GM21786 (cell line): Measurements from ENCODE around the gene PRKRA.
"Not testable (repeated sequence)": the region's sequence is repeated elsewhere in the genome, so short reads cannot be mapped to it uniquely, and the experiment has no call there.

ENCODE experiments used
- ATAC-seq: cut with Tn5 transposase; IDR thresholded peaks from one replicate; pipeline ENCODE4 v1.9.1; 2021; ENCODE audit not compliant: unreplicated experiment

PRKRA gene

GRCh38 chr2:178450774-178451525 lies at the start of gene PRKRA, which contains the start of gene PJVK:
TSS of gene PRKRA (minus strand) at chr2:178451175. CDS start at chr2:178451030, 145 bp downstream.
TSS of gene PJVK (plus strand) at chr2:178451378. CDS start at chr2:178453410, 2,032 bp downstream.
- peak; percentile 77 for ATAC-seq

GRCh38 chr2:178499640-178500039 lies 48.7 kb upstream of the PRKRA start:
- ATAC-seq: no peak

- no peak for ATAC-seq
Observed at GRCh38 chr2:178498137-178498536, 47.2 kb upstream of the PRKRA start.

GRCh38 chr2:178496049-178496448 lies 45.1 kb upstream of the PRKRA start:
- ATAC-seq: no peak

- no peak for ATAC-seq
Observed at GRCh38 chr2:178491612-178492011, 40.6 kb upstream of the PRKRA start.

GRCh38 chr2:178485356-178485755 lies 34.4 kb upstream of the PRKRA start:
- no peak for ATAC-seq

GRCh38 chr2:178484245-178485041 lies 33.5 kb upstream of the PRKRA start:
- no peak for ATAC-seq

GRCh38 chr2:178482437-178482836 lies 31.5 kb upstream of the PRKRA start:
- peak; percentile 36 for ATAC-seq

GRCh38 chr2:178480227-178481181 lies 29.5 kb upstream of the PRKRA start, which contains the start of gene PLEKHA3:
TSS of gene PLEKHA3 (plus strand) at chr2:178480457. CDS start at chr2:178480870, 413 bp downstream.
- ATAC-seq: peak; percentile 62

GRCh38 chr2:178479758-178480226 lies 28.8 kb upstream of the PRKRA start:
- no peak for ATAC-seq

- no peak for ATAC-seq
Observed at GRCh38 chr2:178479275-178479616, 28.3 kb upstream of the PRKRA start.

- ATAC-seq: peak; percentile 34
Observed at GRCh38 chr2:178478439-178479274, 27.7 kb upstream of the PRKRA start, which contains the start of gene FKBP7. TSS of gene FKBP7 (minus strand) at chr2:178478600. CDS start at chr2:178478499, 101 bp downstream.

GRCh38 chr2:178478130-178478438 lies 27.1 kb upstream of the PRKRA start:
- ATAC-seq: peak; percentile 2

- no peak for ATAC-seq
Observed at GRCh38 chr2:178477443-178478129, 26.6 kb upstream of the PRKRA start.

- no peak for ATAC-seq
Observed at GRCh38 chr2:178476477-178476876, 25.5 kb upstream of the PRKRA start.

- no peak for ATAC-seq
Observed at GRCh38 chr2:178474560-178474959, 23.6 kb upstream of the PRKRA start.

- ATAC-seq: no peak
Observed at GRCh38 chr2:178473931-178474330, 23.0 kb upstream of the PRKRA start.

- ATAC-seq: no peak
Observed at GRCh38 chr2:178473373-178473772, 22.4 kb upstream of the PRKRA start.

GRCh38 chr2:178471313-178471712 lies 20.3 kb upstream of the PRKRA start:
- not testable (repeated sequence) for ATAC-seq
